NCI-H1436 (cell line): ENCODE data around the gene LHX1.
A peak's percentile ranks its signal among the peaks of the same experiment; 100 is the strongest.

ENCODE experiments used
- DNase-seq: peaks from one replicate; lab custom pipeline; 2025; lab: John Stamatoyannopoulos, UW

The LHX1 gene

GRCh38 chr17:36922175-36922574 lies 15.1 kb upstream of the LHX1 start:
- DNase-seq: no peak

- DNase-seq: no peak
Measured at GRCh38 chr17:36923814-36924221, 13.5 kb upstream of the LHX1 start.

GRCh38 chr17:36926226-36926625 lies 11.0 kb upstream of the LHX1 start:
- no peak for DNase-seq

- DNase-seq: no peak
Measured at GRCh38 chr17:36926701-36927100, 10.6 kb upstream of the LHX1 start.

GRCh38 chr17:36928471-36929345 lies 8.6 kb upstream of the LHX1 start:
- DNase-seq: no peak

GRCh38 chr17:36929851-36930582 lies 7.3 kb upstream of the LHX1 start:
- DNase-seq: no peak

- DNase-seq: no peak
Measured at GRCh38 chr17:36930583-36930900, 6.7 kb upstream of the LHX1 start.

- DNase-seq: no peak
Measured at GRCh38 chr17:36931096-36931696, 6.1 kb upstream of the LHX1 start.

- DNase-seq: no peak
Measured at GRCh38 chr17:36931697-36932382, 5.4 kb upstream of the LHX1 start.

- no peak for DNase-seq
Measured at GRCh38 chr17:36932383-36932693, 4.9 kb upstream of the LHX1 start.

- no peak for DNase-seq
Measured at GRCh38 chr17:36932694-36933511, 4.4 kb upstream of the LHX1 start.

GRCh38 chr17:36933512-36934143 lies 3.6 kb upstream of the LHX1 start:
- no peak for DNase-seq

GRCh38 chr17:36934144-36934691 lies 3.1 kb upstream of the LHX1 start:
- no peak for DNase-seq

GRCh38 chr17:36934692-36935630 lies 2.3 kb upstream of the LHX1 start:
- DNase-seq: peak; percentile 38

GRCh38 chr17:36935671-36936454 lies 1.4 kb upstream of the LHX1 start:
- DNase-seq: no peak

- peak; percentile 87 for DNase-seq
Measured at GRCh38 chr17:36936455-36937000, 747 bp upstream of the LHX1 start.

GRCh38 chr17:36937959-36938565 lies 787 bp downstream of the LHX1 start:
- DNase-seq: no peak

- no peak for DNase-seq
Measured at GRCh38 chr17:36938566-36939051, 1.3 kb downstream of the LHX1 start.
